SK-N-SH (cell line): ENCODE results near the gene TASP1.

ENCODE experiments used
- CTCF ChIP-seq: fragments of 200-600 bp; sonication (generic); IDR thresholded peaks from 2 replicates; pipeline ENCODE4 v1.6.1; 2017; ENCODE audit warnings: antibody characterized with exemption, mild to moderate bottlenecking, moderate library complexity
- REST ChIP-seq: IDR thresholded peaks from 2 replicates; pipeline ENCODE4 v1.6.1; 2012; ENCODE audit warnings: mild to moderate bottlenecking, low read depth, low read length, moderate library complexity
- TF ChIP-seq, protein P1 (sequence below): IDR thresholded peaks from 2 replicates; pipeline ENCODE4 v1.4.0; 2012; ENCODE audit warnings: low read depth, borderline replicate concordance

DNA sequence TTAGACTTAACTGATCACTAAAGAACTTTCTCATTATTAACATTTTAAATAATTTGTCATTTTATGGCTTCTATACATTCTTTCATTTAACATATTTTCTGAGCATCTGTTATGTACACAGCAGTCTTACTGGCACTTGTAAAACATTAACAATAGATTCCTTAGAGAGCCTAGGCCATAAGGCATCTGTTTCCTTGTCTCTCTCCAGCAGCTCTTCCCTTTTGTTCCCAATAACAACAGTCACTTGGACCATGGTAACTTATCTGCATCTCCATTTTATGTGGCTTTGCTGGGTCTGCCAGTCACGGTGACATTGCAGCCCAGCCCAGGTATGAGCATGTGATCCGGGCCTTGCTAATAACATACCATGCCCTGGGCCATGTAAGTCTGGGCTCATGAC, 11.7 kb upstream of the TASP1 start:
- no peak for TF ChIP-seq CTCF
- no peak for TF ChIP-seq REST
- TF ChIP-seq, protein P1, sequence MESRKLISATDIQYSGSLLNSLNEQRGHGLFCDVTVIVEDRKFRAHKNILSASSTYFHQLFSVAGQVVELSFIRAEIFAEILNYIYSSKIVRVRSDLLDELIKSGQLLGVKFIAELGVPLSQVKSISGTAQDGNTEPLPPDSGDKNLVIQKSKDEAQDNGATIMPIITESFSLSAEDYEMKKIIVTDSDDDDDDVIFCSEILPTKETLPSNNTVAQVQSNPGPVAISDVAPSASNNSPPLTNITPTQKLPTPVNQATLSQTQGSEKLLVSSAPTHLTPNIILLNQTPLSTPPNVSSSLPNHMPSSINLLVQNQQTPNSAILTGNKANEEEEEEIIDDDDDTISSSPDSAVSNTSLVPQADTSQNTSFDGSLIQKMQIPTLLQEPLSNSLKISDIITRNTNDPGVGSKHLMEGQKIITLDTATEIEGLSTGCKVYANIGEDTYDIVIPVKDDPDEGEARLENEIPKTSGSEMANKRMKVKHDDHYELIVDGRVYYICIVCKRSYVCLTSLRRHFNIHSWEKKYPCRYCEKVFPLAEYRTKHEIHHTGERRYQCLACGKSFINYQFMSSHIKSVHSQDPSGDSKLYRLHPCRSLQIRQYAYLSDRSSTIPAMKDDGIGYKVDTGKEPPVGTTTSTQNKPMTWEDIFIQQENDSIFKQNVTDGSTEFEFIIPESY, result no peak
